H9 (cell line): ENCODE measurements around the gene ETFRF1. TPM values are rescaled to one million over a fixed set of nuclear protein-coding genes. Genes with fewer than 3 reads are reported as not detected.

Experiments used
- DNase-seq: peaks from one replicate; pipeline ENCODE4 v3.0.0-alpha.2; 2017
- H2AFZ ChIP-seq: one replicate; pipeline ENCODE4 v1.6.1; 2013; ENCODE audit warnings: mild to moderate bottlenecking, low read length, control low read depth, moderate library complexity
- H2AK5ac ChIP-seq: 2 replicates; pipeline ENCODE4 v1.6.1; 2013; ENCODE audit warnings: low read length, control low read depth, mixed read lengths; ENCODE audit not compliant: insufficient read length
- H2BK120ac ChIP-seq: one replicate; pipeline ENCODE4 v1.6.1; 2013; ENCODE audit warnings: low read depth, mild to moderate bottlenecking, low read length, control low read depth, inconsistent platforms; ENCODE audit not compliant: poor library complexity, severe bottlenecking
- H2BK12ac ChIP-seq: 2 replicates; pipeline ENCODE4 v1.6.1; 2013; ENCODE audit warnings: low read length, control low read depth, mixed read lengths, low read depth; ENCODE audit not compliant: insufficient read length
- H2BK15ac ChIP-seq: 2 replicates; pipeline ENCODE4 v1.6.1; 2013; ENCODE audit warnings: low read depth, low read length, control low read depth
- H2BK20ac ChIP-seq: one replicate; pipeline ENCODE4 v1.6.1; 2013; ENCODE audit warnings: low read depth, mild to moderate bottlenecking, low read length, control low read depth, inconsistent platforms; ENCODE audit not compliant: poor library complexity, severe bottlenecking
- H2BK5ac ChIP-seq: 2 replicates; pipeline ENCODE4 v1.6.1; 2013; ENCODE audit warnings: low read length, control low read depth, mixed read lengths; ENCODE audit not compliant: insufficient read length
- H3K14ac ChIP-seq: 2 replicates; pipeline ENCODE4 v1.6.1; 2013; ENCODE audit warnings: low read length, control low read depth; ENCODE audit not compliant: insufficient read depth
- H3K18ac ChIP-seq: 2 replicates; pipeline ENCODE4 v1.6.1; 2013; ENCODE audit warnings: low read depth, mild to moderate bottlenecking, mixed read lengths, low read length, control low read depth; ENCODE audit not compliant: insufficient read length
- H3K23ac ChIP-seq: 2 replicates; pipeline ENCODE4 v1.6.1; 2013; ENCODE audit warnings: low read length, control low read depth, mixed read lengths, low read depth; ENCODE audit not compliant: insufficient read length
- H3K23me2 ChIP-seq: 2 replicates; pipeline ENCODE4 v1.6.1; 2013; ENCODE audit warnings: low read depth, mild to moderate bottlenecking, mixed read lengths, low read length, control low read depth; ENCODE audit not compliant: insufficient read length, poor library complexity, severe bottlenecking
- H3K27ac ChIP-seq: 2 replicates; pipeline ENCODE4 v1.5.1; 2013; ENCODE audit warnings: low read length, control low read depth, mixed read lengths, low read depth; ENCODE audit not compliant: insufficient read length
- H3K27me3 ChIP-seq: 2 replicates; pipeline ENCODE4 v1.6.1; 2013; ENCODE audit warnings: low read length, control low read depth, inconsistent platforms; ENCODE audit not compliant: insufficient read depth
- H3K4ac ChIP-seq: 2 replicates; pipeline ENCODE4 v1.6.1; 2013; ENCODE audit warnings: low read depth, mild to moderate bottlenecking, control low read depth, inconsistent platforms, low read length, moderate library complexity
- H3K4me1 ChIP-seq: 2 replicates; pipeline ENCODE4 v1.6.1; 2013; ENCODE audit warnings: low read length, control low read depth, inconsistent platforms; ENCODE audit not compliant: insufficient read depth
- H3K4me2 ChIP-seq: 2 replicates; pipeline ENCODE4 v1.6.1; 2013; ENCODE audit warnings: low read length, control low read depth, mixed read lengths; ENCODE audit not compliant: insufficient read length, insufficient read depth
- H3K56ac ChIP-seq: 2 replicates; pipeline ENCODE4 v1.6.1; 2013; ENCODE audit warnings: low read depth, mild to moderate bottlenecking, mixed read lengths, low read length, control low read depth; ENCODE audit not compliant: insufficient read length
- H3K79me1 ChIP-seq: 2 replicates; pipeline ENCODE4 v1.6.1; 2013; ENCODE audit warnings: low read depth, mild to moderate bottlenecking, moderate library complexity, low read length, control low read depth, inconsistent platforms; ENCODE audit not compliant: insufficient read depth, poor library complexity, severe bottlenecking
- H3K79me2 ChIP-seq: 2 replicates; pipeline ENCODE4 v1.6.1; 2013; ENCODE audit warnings: low read length, control low read depth, inconsistent platforms; ENCODE audit not compliant: insufficient read depth
- H3K9ac ChIP-seq: 2 replicates; pipeline ENCODE4 v1.6.1; 2013; ENCODE audit warnings: low read length, control low read depth, mixed read lengths; ENCODE audit not compliant: insufficient read length; ENCODE audit errors: extremely low read depth
- H3K9me3 ChIP-seq: one replicate; pipeline ENCODE4 v1.6.1; 2013; ENCODE audit warnings: low read depth, low read length, inconsistent platforms; ENCODE audit not compliant: control insufficient read depth
- H3T11ph ChIP-seq: one replicate; pipeline ENCODE4 v1.6.1; 2013; ENCODE audit warnings: mild to moderate bottlenecking, low read length, control low read depth, inconsistent platforms
- H4K20me1 ChIP-seq: one replicate; pipeline ENCODE4 v1.6.1; 2013; ENCODE audit not compliant: control insufficient read depth, insufficient read length, insufficient read depth
- H4K5ac ChIP-seq: 2 replicates; pipeline ENCODE4 v1.6.1; 2013; ENCODE audit warnings: low read depth, mild to moderate bottlenecking, mixed read lengths, low read length, control low read depth; ENCODE audit not compliant: insufficient read length
- H4K8ac ChIP-seq: replicated peaks from 2 replicates; pipeline ENCODE4 v1.6.1; 2013; ENCODE audit warnings: low read length, control low read depth, mixed read lengths, low read depth; ENCODE audit not compliant: insufficient read length
- H4K91ac ChIP-seq: 2 replicates; pipeline ENCODE4 v1.6.1; 2013; ENCODE audit warnings: low read depth, mild to moderate bottlenecking, moderate library complexity, mixed read lengths, low read length, control low read depth; ENCODE audit not compliant: insufficient read length
- H3K27ac Mint-ChIP-seq, 3 experiments: 2 replicates in 2 of 3; 3 replicates in 1 of 3; pipeline ENCODE4 v1.8.0; 2020 to 2021; ENCODE audit warnings: mixed read lengths in 3 of 3, mild to moderate bottlenecking in 1 of 3, moderate library complexity in 1 of 3
- H3K27me3 Mint-ChIP-seq: 2 replicates; pipeline ENCODE4 v1.8.0; 2021; ENCODE audit warnings: low read depth, mild to moderate bottlenecking, moderate library complexity, mixed read lengths
- H3K36me3 Mint-ChIP-seq, 3 experiments: 2 replicates in 2 of 3; 3 replicates in 1 of 3; pipeline ENCODE4 v1.8.0; 2020 to 2021; ENCODE audit warnings: low read depth in 3 of 3, mixed read lengths in 3 of 3; ENCODE audit not compliant: insufficient read depth in 1 of 3
- H3K4me1 Mint-ChIP-seq, 2 experiments: 2 replicates each; pipeline ENCODE4 v1.8.0; 2020; ENCODE audit warnings: mixed read lengths in 2 of 2
- H3K4me3 Mint-ChIP-seq, 2 experiments: 2 replicates in 1 of 2; 3 replicates in 1 of 2; pipeline ENCODE4 v1.8.0; 2020 to 2021; ENCODE audit warnings: mild to moderate bottlenecking in 2 of 2, mixed read lengths in 2 of 2, moderate library complexity in 1 of 2
- H3K9me3 Mint-ChIP-seq, 2 experiments: 2 replicates in 1 of 2; 3 replicates in 1 of 2; pipeline ENCODE4 v1.8.0; 2020; ENCODE audit warnings: mild to moderate bottlenecking in 2 of 2, mixed read lengths in 2 of 2, moderate library complexity in 1 of 2
- CTCF ChIP-seq: fragments of 200-600 bp; sonication (generic); conservative IDR thresholded peaks from 3 replicates; pipeline ENCODE4 v1.8.0; 2021; ENCODE audit warnings: antibody characterized with exemption, mild to moderate bottlenecking
- WGBS: extraction: QIAGEN DNeasy Blood & Tissue Kit; methylation state at CpG from one replicate; pipeline ENCODE4 v1.1.7; 2013; ENCODE audit warnings: missing lambda C conversion rate, low lambda C conversion rate, mixed read lengths; ENCODE audit not compliant: insufficient read length; ENCODE audit errors: extremely low coverage; 5-methylcytosine and 5-hydroxymethylcytosine counted together
- total RNA-seq: library from RNA; stranded (reverse); gene quantifications from 2 replicates; pipeline ENCODE4 v1.2.1, GENCODE V29; 2021

ETFRF1 gene
- total RNA-seq, 1 experiment from 2014 or later: 7.6 TPM

DNA sequence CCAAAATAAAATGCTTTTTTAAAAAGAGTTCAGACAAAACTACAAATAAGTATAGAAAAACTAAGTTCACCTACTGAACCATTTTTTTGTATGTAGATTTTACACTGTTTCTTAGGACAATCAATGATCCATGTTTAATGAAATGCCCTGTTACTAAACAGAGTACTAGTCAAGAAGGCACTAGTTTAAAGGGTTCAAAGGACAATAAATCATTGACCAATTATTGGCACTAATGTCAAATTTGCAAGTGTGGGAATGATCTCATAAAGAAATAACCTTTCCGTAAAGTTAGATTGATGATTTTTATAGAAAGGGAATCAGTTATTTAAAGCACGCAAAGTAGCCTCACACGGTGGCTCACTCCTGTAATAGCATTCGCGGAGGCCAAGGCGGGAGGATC lies 4.2 kb upstream of the ETFRF1 start:
- H3K36me3 Mint-ChIP-seq: no peaks in the 10 kb centered on the region
- no peak overlapping the region for H3K4me3 Mint-ChIP-seq
- H3K27ac Mint-ChIP-seq: no peak overlapping the region
- Histone ChIP-seq H3T11ph (no peak overlapping the region), H4K8ac (no peak overlapping the region), H4K5ac (no peak overlapping the region), H3K79me2 (no peaks in the 10 kb centered on the region), H3K18ac (no peak overlapping the region), H2AK5ac (no peak overlapping the region), H2BK15ac (no peak overlapping the region), H2BK120ac (no peak overlapping the region), H4K20me1 (no peaks in the 10 kb centered on the region), H2BK20ac (no peak overlapping the region), H2BK12ac (no peak overlapping the region), H3K4me2 (no peak overlapping the region), H3K23me2 (peaks cover 8% of the 10 kb centered on the region), H3K4ac (no peak overlapping the region), H3K56ac (no peak overlapping the region), H3K23ac (no peak overlapping the region), H3K9me3 (no peaks in the 10 kb centered on the region), H3K27ac (no peak overlapping the region), H3K79me1 (no peaks in the 10 kb centered on the region), H3K27me3 (no peaks in the 10 kb centered on the region), H3K9ac (no peak overlapping the region), H4K91ac (no peak overlapping the region), H3K4me1 (no peaks in the 10 kb centered on the region), H2BK5ac (no peak overlapping the region), H2AFZ (no peak overlapping the region), H3K14ac (no peak overlapping the region)
- TF ChIP-seq CTCF: no peak
- no peaks in the 10 kb centered on the region for H3K27me3 Mint-ChIP-seq
- WGBS: no CpG with 5 or more reads among the region's 6 CpGs
- no peaks in the 10 kb centered on the region; a peak in 1 of 5 replicates for H3K9me3 Mint-ChIP-seq
- DNase-seq: no peak
- H3K4me1 Mint-ChIP-seq: peaks cover 8 to 10% of the 10 kb centered on the region in 2 experiments; a peak in 3 of 4 replicates
